IMR-90 (cell line): Measurements from ENCODE around the gene TMPRSS6. TPM values are rescaled to one million over a fixed set of nuclear protein-coding genes. Genes with fewer than 3 reads are reported as not detected.

Experiments
- ATAC-seq: fragments of 200-7000 bp; cut with Tn5 transposase; 2 replicates; pipeline ENCODE4 v1.9.1; 2020; ENCODE audit warnings: low read depth, mild to moderate bottlenecking, moderate library complexity
- BruUV-seq: library from RNA; stranded (reverse); fragments of 400-500 nt; replicated peaks from 2 replicates; lab custom pipeline; 2021; lab: Mats Ljungman, UMichigan
- CTCF ChIA-PET: fragments of 300-600 bp; formaldehyde crosslinking; extraction: SDS; loops from one replicate; lab custom pipeline; 2021; ENCODE audit warnings: antibody characterized with exemption; lab: Yijun Ruan, JAX
- POLR2A ChIA-PET: fragments of 300-600 bp; sonication (Branson Sonifier 250); formaldehyde crosslinking; loops from one replicate; lab custom pipeline; 2022; ENCODE audit warnings: antibody characterized with exemption; ENCODE audit not compliant: unreplicated experiment; lab: Charles Lee
- DNase-seq: peaks from one replicate; pipeline ENCODE4 v3.0.0; 2013
- H2AFZ ChIP-seq: replicated peaks from 2 replicates; pipeline ENCODE3; 2013; ENCODE audit warnings: low read length, mild to moderate bottlenecking; ENCODE audit not compliant: poor library complexity
- H2AK5ac ChIP-seq: 2 replicates; pipeline ENCODE4 v1.6.1; 2013; ENCODE audit warnings: low read depth, low read length, inconsistent platforms
- H2AK9ac ChIP-seq: replicated peaks from 2 replicates; pipeline ENCODE3; 2013; ENCODE audit warnings: mild to moderate bottlenecking, low read depth, low read length, moderate library complexity; ENCODE audit not compliant: poor library complexity
- H2BK120ac ChIP-seq: 2 replicates; pipeline ENCODE4 v1.6.1; 2013; ENCODE audit warnings: low read depth, low read length, inconsistent platforms
- H2BK15ac ChIP-seq: 3 replicates; pipeline ENCODE4 v1.6.1; 2013; ENCODE audit warnings: low read depth, low read length, inconsistent platforms
- H2BK20ac ChIP-seq: 2 replicates; pipeline ENCODE4 v1.6.1; 2013; ENCODE audit warnings: low read depth, mild to moderate bottlenecking, inconsistent platforms, low read length, moderate library complexity
- H2BK5ac ChIP-seq: 2 replicates; pipeline ENCODE4 v1.6.1; 2013; ENCODE audit warnings: mild to moderate bottlenecking, low read depth, low read length, inconsistent platforms; ENCODE audit not compliant: poor library complexity, severe bottlenecking
- H3K14ac ChIP-seq: replicated peaks from 2 replicates; pipeline ENCODE4 v1.6.1; 2013; ENCODE audit warnings: low read depth, low read length, inconsistent platforms
- H3K18ac ChIP-seq: 2 replicates; pipeline ENCODE4 v1.6.1; 2013; ENCODE audit warnings: low read depth, low read length, control low read depth
- H3K23ac ChIP-seq: 2 replicates; pipeline ENCODE4 v1.6.1; 2013; ENCODE audit warnings: low read depth, low read length, inconsistent platforms
- H3K27ac ChIP-seq: 2 replicates; pipeline ENCODE4 v1.5.1; 2013; ENCODE audit warnings: mild to moderate bottlenecking, control low read depth, low read length; ENCODE audit not compliant: insufficient read depth
- H3K27me3 ChIP-seq: 2 replicates; pipeline ENCODE4 v1.6.1; 2013; ENCODE audit warnings: low read length; ENCODE audit not compliant: control insufficient read depth, insufficient read depth
- H3K36me3 ChIP-seq: 2 replicates; pipeline ENCODE4 v1.6.1; 2013; ENCODE audit warnings: low read length, mixed read lengths; ENCODE audit not compliant: control insufficient read depth, insufficient read depth
- H3K4ac ChIP-seq: 2 replicates; pipeline ENCODE4 v1.6.1; 2013; ENCODE audit warnings: low read depth, low read length, inconsistent platforms
- H3K4me1 ChIP-seq: 2 replicates; pipeline ENCODE4 v1.6.1; 2013; ENCODE audit warnings: low read length, mixed read lengths; ENCODE audit not compliant: control insufficient read depth, insufficient read depth
- H3K4me2 ChIP-seq: 2 replicates; pipeline ENCODE4 v1.6.1; 2013; ENCODE audit warnings: low read depth, mild to moderate bottlenecking, control low read depth, low read length, moderate library complexity
- H3K4me3 ChIP-seq: 2 replicates; pipeline ENCODE4 v1.5.1; 2013; ENCODE audit warnings: low read depth, mild to moderate bottlenecking, control low read depth, low read length, moderate library complexity; ENCODE audit not compliant: insufficient read depth
- H3K56ac ChIP-seq: 2 replicates; pipeline ENCODE4 v1.6.1; 2013; ENCODE audit warnings: low read length, inconsistent platforms; ENCODE audit not compliant: insufficient read depth; ENCODE audit errors: extremely low read depth
- H3K79me1 ChIP-seq, 2 experiments: 2 replicates each; pipeline ENCODE4 v1.6.1; 2013; ENCODE audit warnings: low read length in 2 of 2, inconsistent platforms in 1 of 2, low read depth in 1 of 2
- H3K9ac ChIP-seq: 2 replicates; pipeline ENCODE4 v1.6.1; 2013; ENCODE audit warnings: low read depth, low read length, control low read depth
- H3K9me1 ChIP-seq: 2 replicates; pipeline ENCODE4 v1.6.1; 2013; ENCODE audit warnings: low read length, inconsistent platforms; ENCODE audit not compliant: insufficient read depth
- H3K9me3 ChIP-seq: 2 replicates; pipeline ENCODE4 v1.6.1; 2013; ENCODE audit warnings: low read length; ENCODE audit not compliant: control insufficient read depth, insufficient read depth
- H4K20me1 ChIP-seq: 2 replicates; pipeline ENCODE4 v1.6.1; 2013; ENCODE audit warnings: low read length, inconsistent platforms; ENCODE audit not compliant: insufficient read depth
- H4K5ac ChIP-seq: 2 replicates; pipeline ENCODE4 v1.6.1; 2013; ENCODE audit warnings: mild to moderate bottlenecking, low read depth, low read length, control low read depth
- H4K8ac ChIP-seq, 2 experiments: 2 replicates each; pipeline ENCODE4 v1.6.1; 2013; ENCODE audit warnings: low read depth in 2 of 2, low read length in 2 of 2, control low read depth in 1 of 2, inconsistent platforms in 1 of 2
- H4K91ac ChIP-seq: 2 replicates; pipeline ENCODE4 v1.6.1; 2013; ENCODE audit warnings: low read depth, low read length, inconsistent platforms; ENCODE audit not compliant: insufficient read depth
- BHLHE40 ChIP-seq: fragments of 150-350 bp; IDR thresholded peaks from 2 replicates; pipeline ENCODE4 v1.6.1; 2016; ENCODE audit warnings: mild to moderate bottlenecking, low read depth, low read length
- CEBPB ChIP-seq: IDR thresholded peaks from 2 replicates; pipeline ENCODE4 v1.6.1; 2012; ENCODE audit warnings: low read depth, low read length, improper control_type of control experiment
- CHD1 ChIP-seq: IDR thresholded peaks from 2 replicates; pipeline ENCODE4 v1.6.1; 2012; ENCODE audit warnings: low read depth, low read length, improper control_type of control experiment
- CTCF ChIP-seq: conservative IDR thresholded peaks from 2 replicates; pipeline ENCODE4 v1.5.1; 2012; ENCODE audit warnings: mild to moderate bottlenecking, low read depth, low read length, improper control_type of control experiment
- ELK1 ChIP-seq: fragments of 150-350 bp; IDR thresholded peaks from 2 replicates; pipeline ENCODE4 v1.6.1; 2016; ENCODE audit warnings: low read depth, mild to moderate bottlenecking, low read length, moderate library complexity, borderline replicate concordance
- FOS ChIP-seq: fragments of 150-350 bp; IDR thresholded peaks from 2 replicates; pipeline ENCODE4 v1.6.1; 2016; ENCODE audit warnings: low read depth, low read length
- MAFK ChIP-seq: IDR thresholded peaks from 2 replicates; pipeline ENCODE4 v1.6.1; 2012; ENCODE audit warnings: low read depth, low read length, improper control_type of control experiment
- MAZ ChIP-seq: IDR thresholded peaks from 2 replicates; pipeline ENCODE4 v1.6.1; 2012; ENCODE audit warnings: low read depth, mild to moderate bottlenecking, low read length, improper control_type of control experiment, moderate library complexity, borderline replicate concordance
- MXI1 ChIP-seq: IDR thresholded peaks from 2 replicates; pipeline ENCODE4 v1.6.1; 2012; ENCODE audit warnings: low read depth, mild to moderate bottlenecking, low read length, moderate library complexity, borderline replicate concordance
- NFE2L2 ChIP-seq: fragments of 150-350 bp; IDR thresholded peaks from 2 replicates; pipeline ENCODE4 v1.6.1; 2016; ENCODE audit warnings: low read depth, mild to moderate bottlenecking, low read length
- POLR2A ChIP-seq: IDR thresholded peaks from 2 replicates; pipeline ENCODE4 v1.6.1; 2012; ENCODE audit warnings: mild to moderate bottlenecking, low read depth, low read length
- RAD21 ChIP-seq: IDR thresholded peaks from 2 replicates; pipeline ENCODE4 v1.6.1; 2012; ENCODE audit warnings: low read length, improper control_type of control experiment
- RCOR1 ChIP-seq: IDR thresholded peaks from 2 replicates; pipeline ENCODE4 v1.6.1; 2012; ENCODE audit warnings: mild to moderate bottlenecking, low read length, improper control_type of control experiment; ENCODE audit not compliant: insufficient replicate concordance
- RFX5 ChIP-seq: IDR thresholded peaks from 2 replicates; pipeline ENCODE4 v1.8.0; 2012; ENCODE audit warnings: low read depth, mild to moderate bottlenecking, low read length, moderate library complexity
- SMC3 ChIP-seq: fragments of 150-350 bp; IDR thresholded peaks from 2 replicates; pipeline ENCODE4 v1.6.1; 2016; ENCODE audit warnings: low read depth, mild to moderate bottlenecking, antibody characterized with exemption, low read length, moderate library complexity
- WGBS, 2 experiments: methylation state at CpG; one replicate each; pipeline versions ENCODE4 v1.1.5 to v1.1.7; 2013; ENCODE audit warnings: missing lambda C conversion rate in 2 of 2; ENCODE audit not compliant: insufficient read length in 1 of 2; ENCODE audit errors: extremely low coverage in 2 of 2; 5-methylcytosine and 5-hydroxymethylcytosine counted together
- dilution Hi-C: fragments of 300-500 bp; cut with HindIII; formaldehyde crosslinking; loops from one replicate; pipeline ENCODE4 v1.14.3; 2018; ENCODE audit warnings: low sequenced_read_pairs; ENCODE audit not compliant: unreplicated experiment
- in situ Hi-C: fragments of 300-500 bp; cut with MboI; formaldehyde crosslinking; loops from 3 replicates; pipeline ENCODE4 v1.14.3; 2019; ENCODE audit warnings: low sequenced_read_pairs, inconsistent platforms, mixed read lengths
- intact Hi-C: fragments of 100-400 bp; cut with micrococcal nuclease; formaldehyde crosslinking; loops from 2 replicates; pipeline ENCODE4 v1.10.0; 2022
- polyA plus RNA-seq, 3 experiments: library from polyadenylated mRNA; depleted of rRNA; stranded (reverse); fragments of >200 nt; gene quantifications; 2 replicates each; pipeline ENCODE4 v1.2.3, GENCODE V29; 2012; ENCODE audit warnings: low replicate concordance in 1 of 3
- total RNA-seq: library from RNA; depleted of rRNA; stranded (reverse); fragments of >200 nt; gene quantifications from 2 replicates; pipeline ENCODE4 v1.2.3, GENCODE V29; 2012
- TF ChIP-seq, protein P1 (sequence below): fragments of 150-350 bp; IDR thresholded peaks from 2 replicates; pipeline ENCODE4 v1.6.1; 2017; ENCODE audit warnings: mild to moderate bottlenecking, antibody characterized with exemption, low read length, low read depth

The TMPRSS6 gene
- total and polyA plus RNA-seq, 2 of the 4 experiments (the other 2 are of a cell fraction), result not detected

DNA sequence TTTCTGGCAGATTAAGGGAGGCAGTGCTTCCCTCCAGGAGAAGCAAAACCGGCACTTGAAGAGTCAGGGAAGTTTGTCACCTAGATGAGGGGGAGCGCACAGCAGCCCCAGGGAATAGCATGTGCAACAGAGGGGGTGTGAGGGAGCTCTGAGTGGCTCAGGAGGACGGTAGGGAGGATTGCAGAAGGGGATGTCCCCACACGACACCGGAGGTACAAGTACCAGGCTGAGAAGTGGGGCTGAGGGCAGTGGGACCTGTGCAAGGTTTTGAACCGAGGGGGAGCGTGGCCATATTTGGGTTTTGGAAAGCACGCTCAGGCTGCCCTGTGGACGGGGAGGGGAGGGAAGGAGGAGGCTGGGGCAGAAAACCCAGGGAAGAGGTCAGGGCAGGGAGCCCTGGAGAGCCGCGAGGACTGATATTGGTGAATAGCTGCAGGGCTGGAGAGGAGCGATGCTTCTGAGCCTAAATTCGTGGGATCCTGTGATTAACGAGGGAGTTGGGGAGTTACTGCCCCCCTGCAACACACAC, 17.9 kb upstream of the TMPRSS6 start:
- in situ Hi-C loops, result no loop called here
- H4K8ac ChIP-seq, result no peak overlapping the region
- H3K4ac ChIP-seq, result no peak overlapping the region
- H3K79me1 ChIP-seq, result no peaks in the 10 kb centered on the region
- no peak overlapping the region for H3K4me2 ChIP-seq
- H2AK5ac ChIP-seq, result no peak overlapping the region
- no peak overlapping the region for H2AK9ac ChIP-seq
- WGBS, 2 experiments, result 17% methylated on average over 4 of the region's 14 CpGs; no CpG with 5 or more reads in 1 of the 2 experiments
- no peak overlapping the region for H2AFZ ChIP-seq
- no peak for TF ChIP-seq MAFK
- no peak for TF ChIP-seq RFX5
- TF ChIP-seq RCOR1, result no peak
- no peak for TF ChIP-seq POLR2A
- TF ChIP-seq ELK1, result no peak
- TF ChIP-seq CEBPB, result no peak
- TF ChIP-seq SMC3, result no peak
- TF ChIP-seq RAD21, result no peak
- TF ChIP-seq CTCF, result no peak
- no peak for TF ChIP-seq MAZ
- no peak for TF ChIP-seq BHLHE40
- no peak for TF ChIP-seq CHD1
- TF ChIP-seq FOS, result no peak
- no peak for TF ChIP-seq NFE2L2
- no peak for TF ChIP-seq MXI1
- TF ChIP-seq, protein P1, sequence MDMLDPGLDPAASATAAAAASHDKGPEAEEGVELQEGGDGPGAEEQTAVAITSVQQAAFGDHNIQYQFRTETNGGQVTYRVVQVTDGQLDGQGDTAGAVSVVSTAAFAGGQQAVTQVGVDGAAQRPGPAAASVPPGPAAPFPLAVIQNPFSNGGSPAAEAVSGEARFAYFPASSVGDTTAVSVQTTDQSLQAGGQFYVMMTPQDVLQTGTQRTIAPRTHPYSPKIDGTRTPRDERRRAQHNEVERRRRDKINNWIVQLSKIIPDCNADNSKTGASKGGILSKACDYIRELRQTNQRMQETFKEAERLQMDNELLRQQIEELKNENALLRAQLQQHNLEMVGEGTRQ, result no peak
- H3K36me3 ChIP-seq, result no peaks in the 10 kb centered on the region
- H3K27ac ChIP-seq, result no peak overlapping the region
- no peak overlapping the region for H2BK20ac ChIP-seq
- H4K91ac ChIP-seq, result no peak overlapping the region
- no peak overlapping the region for H3K56ac ChIP-seq
- no peak overlapping the region for H3K9ac ChIP-seq
- dilution Hi-C loops, result no loop called here
- H3K9me1 ChIP-seq, result no peaks in the 10 kb centered on the region
- no TSS peak for BruUV-seq
- H3K27me3 ChIP-seq, result peaks cover 60% of the 10 kb centered on the region
- H4K20me1 ChIP-seq, result no peaks in the 10 kb centered on the region
- H3K23ac ChIP-seq, result no peak overlapping the region
- no peak overlapping the region for H3K14ac ChIP-seq
- POLR2A ChIA-PET, result no interaction called here
- no peaks in the 10 kb centered on the region for H3K9me3 ChIP-seq
- ATAC-seq (no peak), DNase-seq (no peak)
- H4K5ac ChIP-seq, result no peak overlapping the region
- no peak overlapping the region for H2BK120ac ChIP-seq
- CTCF ChIA-PET, result no interaction called here
- no peak overlapping the region for H2BK15ac ChIP-seq
- H2BK5ac ChIP-seq, result no peak overlapping the region
- no peaks in the 10 kb centered on the region for H3K4me1 ChIP-seq
- H3K18ac ChIP-seq, result no peak overlapping the region
- intact Hi-C loops, result no loop called here
- H3K4me3 ChIP-seq, result no peak overlapping the region
